ENCODE data around the gene DPPA2.

Gene DPPA2

GRCh38 chr3:109270779-109271178, 45.5 kb downstream of the DPPA2 start:
- Mint-ChIP-seq H3K4me1 (no peaks in the 10 kb centered on the region), H3K9me3 (no peaks in the 10 kb centered on the region), H3K27ac (no peak overlapping the region), H3K27me3 (peaks cover 1% of the 10 kb centered on the region), H3K36me3 (no peaks in the 10 kb centered on the region), H3K4me3 (no peak overlapping the region)
- no peak for DNase-seq (ENCODE audit: low spot score in 2 of 2)
- ATAC-seq (ENCODE audit: low read depth): no peak

- no peak for DNase-seq (ENCODE audit: low spot score in 2 of 2)
- Mint-ChIP-seq H3K36me3 (no peaks in the 10 kb centered on the region), H3K4me3 (no peak overlapping the region), H3K9me3 (no peaks in the 10 kb centered on the region), H3K27ac (no peak overlapping the region), H3K27me3 (peaks cover 1% of the 10 kb centered on the region), H3K4me1 (no peaks in the 10 kb centered on the region)
- no peak for ATAC-seq (ENCODE audit: low read depth)
These were observed 46.6 kb downstream of the DPPA2 start for GRCh38 chr3:109269577-109270275.

GRCh38 chr3:109268181-109268580, 48.1 kb downstream of the DPPA2 start:
- Mint-ChIP-seq H3K4me1 (no peaks in the 10 kb centered on the region), H3K27me3 (no peaks in the 10 kb centered on the region), H3K27ac (no peak overlapping the region), H3K4me3 (no peak overlapping the region), H3K36me3 (no peaks in the 10 kb centered on the region), H3K9me3 (no peaks in the 10 kb centered on the region)
- ATAC-seq (ENCODE audit: low read depth): no peak
- DNase-seq (ENCODE audit: low spot score in 2 of 2): no peak

- H3K4me3 Mint-ChIP-seq: no peak overlapping the region
- no peaks in the 10 kb centered on the region for H3K27me3 Mint-ChIP-seq
- no peaks in the 10 kb centered on the region for H3K36me3 Mint-ChIP-seq
- no peaks in the 10 kb centered on the region for H3K4me1 Mint-ChIP-seq
- no peaks in the 10 kb centered on the region for H3K9me3 Mint-ChIP-seq
- H3K27ac Mint-ChIP-seq: no peak overlapping the region
- DNase-seq (ENCODE audit: low spot score in 2 of 2): no peak
- no peak for ATAC-seq (ENCODE audit: low read depth)
These were observed 51.0 kb downstream of the DPPA2 start for GRCh38 chr3:109265295-109265694.

GRCh38 chr3:109257269-109257668, 59.0 kb downstream of the DPPA2 start:
- Mint-ChIP-seq H3K4me3 (no peak overlapping the region), H3K4me1 (no peaks in the 10 kb centered on the region), H3K27ac (no peak overlapping the region), H3K9me3 (peaks cover 2% of the 10 kb centered on the region), H3K27me3 (no peaks in the 10 kb centered on the region), H3K36me3 (no peaks in the 10 kb centered on the region)
- ATAC-seq (ENCODE audit: low read depth): no peak
- DNase-seq (ENCODE audit: low spot score in 2 of 2): no peak

GRCh38 chr3:109254770-109255169, 61.5 kb downstream of the DPPA2 start:
- Mint-ChIP-seq H3K4me3 (no peak overlapping the region), H3K4me1 (no peaks in the 10 kb centered on the region), H3K27ac (no peak overlapping the region), H3K9me3 (peaks cover 6% of the 10 kb centered on the region), H3K36me3 (no peaks in the 10 kb centered on the region), H3K27me3 (no peaks in the 10 kb centered on the region)
- ATAC-seq (ENCODE audit: low read depth): no peak
- DNase-seq (ENCODE audit: low spot score in 2 of 2): no peak

GRCh38 chr3:109252641-109253040, 63.7 kb downstream of the DPPA2 start:
- peaks cover 7% of the 10 kb centered on the region for H3K9me3 Mint-ChIP-seq
- no peak for DNase-seq (ENCODE audit: low spot score in 2 of 2)
- H3K4me3 Mint-ChIP-seq: no peak overlapping the region
- H3K4me1 Mint-ChIP-seq: no peaks in the 10 kb centered on the region
- no peaks in the 10 kb centered on the region for H3K27me3 Mint-ChIP-seq
- H3K36me3 Mint-ChIP-seq: no peaks in the 10 kb centered on the region
- H3K27ac Mint-ChIP-seq: no peak overlapping the region
- no peak for ATAC-seq (ENCODE audit: low read depth)

Data from memory B cell (primary cell).